Measurements from ENCODE around the gene ADAMTS19. TPM values are rescaled to one million over a fixed set of nuclear protein-coding genes. Genes with fewer than 3 reads are reported as not detected.

ADAMTS19 gene
- total and polyA plus RNA-seq, 2 experiments from 2014 or later, result not detected

DNA sequence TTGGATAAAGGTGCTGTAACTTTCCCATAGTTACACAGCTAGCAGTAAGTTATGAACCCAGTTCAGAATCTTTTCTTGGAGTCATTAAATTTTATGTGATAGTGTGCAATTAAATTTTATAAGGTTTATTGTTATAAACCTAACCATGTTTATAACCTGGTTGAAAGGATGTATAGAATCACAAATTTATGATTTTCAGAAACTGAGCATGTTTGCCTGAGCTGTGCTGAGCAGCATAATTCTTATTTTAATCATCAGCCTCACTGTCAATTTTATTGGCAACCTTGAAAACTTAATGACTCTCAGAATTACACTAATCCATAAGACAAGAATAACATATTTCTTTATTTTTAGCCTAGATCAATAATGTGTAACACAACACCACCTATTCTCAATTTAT is 46.9 kb downstream of the ADAMTS19 start:
- H3K9ac ChIP-seq, result no peak overlapping the region
- no peaks in the 10 kb centered on the region for H3K36me3 ChIP-seq (ENCODE audit: low read depth)
- H3K27me3 ChIP-seq (replicated peaks; ENCODE audit: insufficient read depth), result no peaks in the 10 kb centered on the region
- no peak for DNase-seq
- no peaks in the 10 kb centered on the region for H3K79me2 ChIP-seq (ENCODE audit: insufficient read depth)
- no peak overlapping the region for H3K27ac ChIP-seq
- no peaks in the 10 kb centered on the region for H3F3A ChIP-seq (ENCODE audit: insufficient read depth)
- in situ Hi-C loops (cut with MboI), result no loop called here
- no peaks in the 10 kb centered on the region for H3K9me2 ChIP-seq (ENCODE audit: insufficient read depth)
- no peak overlapping the region for H2AFZ ChIP-seq
- H3K4me3 ChIP-seq, result no peak overlapping the region
- no peak overlapping the region for H3K4me2 ChIP-seq (ENCODE audit: unreplicated experiment)
- no peaks in the 10 kb centered on the region for H3K9me3 ChIP-seq (ENCODE audit: low read depth)
- H3K4me1 ChIP-seq (ENCODE audit: insufficient read depth), result no peaks in the 10 kb centered on the region
- no peaks in the 10 kb centered on the region for H4K20me1 ChIP-seq (ENCODE audit: insufficient read depth)
- no peak for TF ChIP-seq EZH2 (IDR thresholded peaks at IDR 0.05; ENCODE audit: insufficient read depth, poor library complexity, severe bottlenecking)
- no peak for TF ChIP-seq EZH2phosphoT487 (IDR thresholded peaks at IDR 0.05; ENCODE audit: insufficient read depth, low read depth)

- Histone ChIP-seq H3K27ac (no peak overlapping the region), H3K9ac (no peak overlapping the region), H3K4me3 (no peak overlapping the region), H4K20me1 (ENCODE audit: insufficient read depth) (no peaks in the 10 kb centered on the region), H3K79me2 (ENCODE audit: insufficient read depth) (no peaks in the 10 kb centered on the region), H3K27me3 (replicated peaks; ENCODE audit: insufficient read depth) (no peaks in the 10 kb centered on the region), H3K4me2 (ENCODE audit: unreplicated experiment) (no peak overlapping the region), H2AFZ (no peak overlapping the region), H3K36me3 (ENCODE audit: low read depth) (no peaks in the 10 kb centered on the region), H3K4me1 (ENCODE audit: insufficient read depth) (no peaks in the 10 kb centered on the region), H3F3A (ENCODE audit: insufficient read depth) (no peaks in the 10 kb centered on the region), H3K9me2 (ENCODE audit: insufficient read depth) (no peaks in the 10 kb centered on the region), H3K9me3 (ENCODE audit: low read depth) (no peaks in the 10 kb centered on the region)
- WGBS, 2 experiments (ENCODE audit: low coverage in 1 of 2, low lambda C conversion rate in 2 of 2, missing lambda C conversion rate in 2 of 2), result 23 to 29% methylated on average over 6 of the region's 6 CpGs
- no peak for DNase-seq
- in situ Hi-C loops (cut with MboI), result no loop called here
- TF ChIP-seq EZH2 (IDR thresholded peaks at IDR 0.05; ENCODE audit: insufficient read depth, poor library complexity, severe bottlenecking), result no peak
- no peak for TF ChIP-seq EZH2phosphoT487 (IDR thresholded peaks at IDR 0.05; ENCODE audit: insufficient read depth, low read depth)
Measured at GRCh38 chr5:129507527-129507926, 47.4 kb downstream of the ADAMTS19 start.

GRCh38 chr5:129508606-129509005 is 48.5 kb downstream of the ADAMTS19 start:
- Histone ChIP-seq H3K79me2 (ENCODE audit: insufficient read depth) (no peaks in the 10 kb centered on the region), H3K4me1 (ENCODE audit: insufficient read depth) (no peaks in the 10 kb centered on the region), H3F3A (ENCODE audit: insufficient read depth) (no peaks in the 10 kb centered on the region), H3K9me3 (ENCODE audit: low read depth) (no peaks in the 10 kb centered on the region), H3K36me3 (ENCODE audit: low read depth) (no peaks in the 10 kb centered on the region), H3K9me2 (ENCODE audit: insufficient read depth) (no peaks in the 10 kb centered on the region), H3K4me2 (ENCODE audit: unreplicated experiment) (no peak overlapping the region), H4K20me1 (ENCODE audit: insufficient read depth) (no peaks in the 10 kb centered on the region), H3K9ac (no peak overlapping the region), H3K4me3 (no peak overlapping the region), H2AFZ (no peak overlapping the region), H3K27ac (no peak overlapping the region), H3K27me3 (replicated peaks; ENCODE audit: insufficient read depth) (no peaks in the 10 kb centered on the region)
- TF ChIP-seq EZH2phosphoT487 (IDR thresholded peaks at IDR 0.05; ENCODE audit: insufficient read depth, low read depth) (no peak), EZH2 (IDR thresholded peaks at IDR 0.05; ENCODE audit: insufficient read depth, poor library complexity, severe bottlenecking) (no peak)
- DNase-seq, result no peak
- in situ Hi-C loops (cut with MboI), result no loop called here
- 9 to 13% methylated on average over 2 of the region's 2 CpGs for WGBS, 2 experiments (ENCODE audit: low coverage in 1 of 2, low lambda C conversion rate in 2 of 2, missing lambda C conversion rate in 2 of 2)

- H3K36me3 ChIP-seq (ENCODE audit: low read depth), result no peaks in the 10 kb centered on the region
- H3K4me2 ChIP-seq (ENCODE audit: unreplicated experiment), result no peak overlapping the region
- in situ Hi-C loops (cut with MboI), result no loop called here
- no peak for TF ChIP-seq EZH2phosphoT487 (IDR thresholded peaks at IDR 0.05; ENCODE audit: insufficient read depth, low read depth)
- no peak for TF ChIP-seq EZH2 (IDR thresholded peaks at IDR 0.05; ENCODE audit: insufficient read depth, poor library complexity, severe bottlenecking)
- DNase-seq, result no peak
- no peaks in the 10 kb centered on the region for H3K9me2 ChIP-seq (ENCODE audit: insufficient read depth)
- H4K20me1 ChIP-seq (ENCODE audit: insufficient read depth), result no peaks in the 10 kb centered on the region
- no peaks in the 10 kb centered on the region for H3K79me2 ChIP-seq (ENCODE audit: insufficient read depth)
- H3K4me1 ChIP-seq (ENCODE audit: insufficient read depth), result no peaks in the 10 kb centered on the region
- no peak overlapping the region for H3K27ac ChIP-seq
- H3K9me3 ChIP-seq (ENCODE audit: low read depth), result no peaks in the 10 kb centered on the region
- 11% methylated on average over 2 of the region's 2 CpGs for WGBS, 2 experiments (ENCODE audit: low coverage in 1 of 2, low lambda C conversion rate in 2 of 2, missing lambda C conversion rate in 2 of 2)
- no peak overlapping the region for H3K9ac ChIP-seq
- no peak overlapping the region for H3K4me3 ChIP-seq
- no peaks in the 10 kb centered on the region for H3K27me3 ChIP-seq (replicated peaks; ENCODE audit: insufficient read depth)
- H2AFZ ChIP-seq, result no peak overlapping the region
- H3F3A ChIP-seq (ENCODE audit: insufficient read depth), result no peaks in the 10 kb centered on the region
Measured at GRCh38 chr5:129509363-129509975, 49.4 kb downstream of the ADAMTS19 start.

GRCh38 chr5:129511291-129511690 is 51.2 kb downstream of the ADAMTS19 start:
- no peak overlapping the region for H3K9ac ChIP-seq
- H3K27ac ChIP-seq, result no peak overlapping the region
- no peak for DNase-seq
- no peaks in the 10 kb centered on the region for H3K36me3 ChIP-seq (ENCODE audit: low read depth)
- no peaks in the 10 kb centered on the region for H4K20me1 ChIP-seq (ENCODE audit: insufficient read depth)
- H3K4me3 ChIP-seq, result no peak overlapping the region
- H3K79me2 ChIP-seq (ENCODE audit: insufficient read depth), result no peaks in the 10 kb centered on the region
- H3K27me3 ChIP-seq (replicated peaks; ENCODE audit: insufficient read depth), result no peaks in the 10 kb centered on the region
- H3K4me2 ChIP-seq (ENCODE audit: unreplicated experiment), result no peak overlapping the region
- no peaks in the 10 kb centered on the region for H3K4me1 ChIP-seq (ENCODE audit: insufficient read depth)
- H2AFZ ChIP-seq, result no peak overlapping the region
- TF ChIP-seq EZH2 (IDR thresholded peaks at IDR 0.05; ENCODE audit: insufficient read depth, poor library complexity, severe bottlenecking) (no peak), EZH2phosphoT487 (IDR thresholded peaks at IDR 0.05; ENCODE audit: insufficient read depth, low read depth) (no peak)
- H3F3A ChIP-seq (ENCODE audit: insufficient read depth), result no peaks in the 10 kb centered on the region
- in situ Hi-C loops (cut with MboI), result no loop called here
- no peaks in the 10 kb centered on the region for H3K9me3 ChIP-seq (ENCODE audit: low read depth)
- no peaks in the 10 kb centered on the region for H3K9me2 ChIP-seq (ENCODE audit: insufficient read depth)
